Esophagus muscularis mucosa (tissue), 4 donors: ENCODE results near the gene PDCD1.

Experiments
- EP300 ChIP-seq: sonication (generic); formaldehyde crosslinking; IDR thresholded peaks from one replicate; pipeline ENCODE4 v1.6.1; 2017; ENCODE audit warnings: antibody characterized with exemption
- POLR2AphosphoS5 ChIP-seq, 2 donors: sonication (generic); formaldehyde crosslinking; IDR thresholded peaks; one replicate each; pipeline ENCODE4 v1.6.1; 2017; ENCODE audit warnings: antibody characterized with exemption in 2 of 2
- TF ChIP-seq, protein P1 (sequence below), 3 experiments: fragments of 200-600 bp in 2 of 3; fragments of 450-650 bp in 1 of 3; sonication (generic) in 2 of 3; IDR thresholded peaks; one replicate each; pipeline ENCODE4 v1.5.1; 2017 to 2019; ENCODE audit warnings: antibody characterized with exemption in 3 of 3, mild to moderate bottlenecking in 2 of 3, moderate library complexity in 1 of 3

DNA sequence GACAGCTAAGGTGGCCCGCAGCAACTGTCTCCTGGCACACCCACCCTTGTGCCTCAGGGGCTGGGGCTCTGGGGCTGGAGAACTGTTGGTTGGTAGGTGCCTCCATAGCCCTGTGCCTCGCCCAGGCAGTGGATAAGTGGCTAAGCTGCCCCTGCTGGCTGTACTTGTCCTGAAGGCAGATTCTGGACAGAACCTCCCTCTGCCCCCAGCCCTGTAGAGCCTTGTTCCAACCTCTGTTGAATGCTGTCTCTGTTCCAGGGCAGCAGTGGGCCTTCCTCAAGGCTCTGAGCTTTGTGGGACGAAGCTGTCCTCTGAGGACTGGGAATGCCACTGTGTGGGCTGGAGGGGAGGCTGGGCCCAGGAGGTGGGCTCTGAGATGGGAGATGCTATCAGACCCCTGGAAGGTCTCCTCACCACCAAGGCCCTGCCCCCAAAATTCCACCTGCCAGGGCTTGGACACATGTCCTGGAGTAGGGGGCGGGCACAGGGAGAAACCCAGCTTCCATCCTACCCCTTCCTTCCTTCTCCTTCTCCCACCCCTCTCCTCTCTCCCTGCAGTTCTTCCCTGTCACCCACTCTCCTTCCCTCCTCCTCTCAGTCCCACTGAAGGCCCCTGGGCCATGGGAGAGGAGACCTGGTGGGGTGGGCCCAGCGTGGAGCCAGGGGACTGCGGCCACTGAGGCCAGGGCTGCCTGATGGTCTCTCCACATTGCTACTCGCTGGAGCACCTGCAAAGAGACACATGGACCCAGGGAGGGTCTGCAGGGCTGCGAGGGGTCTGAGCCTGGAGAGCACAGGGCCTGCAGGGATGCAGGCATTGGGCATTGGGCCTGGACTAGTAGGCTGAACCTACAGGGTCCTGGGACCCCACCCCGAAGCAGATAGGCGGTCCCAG lies 1.7 kb upstream of the PDCD1 start:
- TF ChIP-seq, protein P1, sequence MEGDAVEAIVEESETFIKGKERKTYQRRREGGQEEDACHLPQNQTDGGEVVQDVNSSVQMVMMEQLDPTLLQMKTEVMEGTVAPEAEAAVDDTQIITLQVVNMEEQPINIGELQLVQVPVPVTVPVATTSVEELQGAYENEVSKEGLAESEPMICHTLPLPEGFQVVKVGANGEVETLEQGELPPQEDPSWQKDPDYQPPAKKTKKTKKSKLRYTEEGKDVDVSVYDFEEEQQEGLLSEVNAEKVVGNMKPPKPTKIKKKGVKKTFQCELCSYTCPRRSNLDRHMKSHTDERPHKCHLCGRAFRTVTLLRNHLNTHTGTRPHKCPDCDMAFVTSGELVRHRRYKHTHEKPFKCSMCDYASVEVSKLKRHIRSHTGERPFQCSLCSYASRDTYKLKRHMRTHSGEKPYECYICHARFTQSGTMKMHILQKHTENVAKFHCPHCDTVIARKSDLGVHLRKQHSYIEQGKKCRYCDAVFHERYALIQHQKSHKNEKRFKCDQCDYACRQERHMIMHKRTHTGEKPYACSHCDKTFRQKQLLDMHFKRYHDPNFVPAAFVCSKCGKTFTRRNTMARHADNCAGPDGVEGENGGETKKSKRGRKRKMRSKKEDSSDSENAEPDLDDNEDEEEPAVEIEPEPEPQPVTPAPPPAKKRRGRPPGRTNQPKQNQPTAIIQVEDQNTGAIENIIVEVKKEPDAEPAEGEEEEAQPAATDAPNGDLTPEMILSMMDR (IDR thresholded peaks at IDR 0.05) = no peak
- TF ChIP-seq EP300 = no peak
- no peak for TF ChIP-seq POLR2AphosphoS5 (IDR thresholded peaks at IDR 0.05)
